ENCODE data around the gene MAST4.

The MAST4 gene

DNA sequence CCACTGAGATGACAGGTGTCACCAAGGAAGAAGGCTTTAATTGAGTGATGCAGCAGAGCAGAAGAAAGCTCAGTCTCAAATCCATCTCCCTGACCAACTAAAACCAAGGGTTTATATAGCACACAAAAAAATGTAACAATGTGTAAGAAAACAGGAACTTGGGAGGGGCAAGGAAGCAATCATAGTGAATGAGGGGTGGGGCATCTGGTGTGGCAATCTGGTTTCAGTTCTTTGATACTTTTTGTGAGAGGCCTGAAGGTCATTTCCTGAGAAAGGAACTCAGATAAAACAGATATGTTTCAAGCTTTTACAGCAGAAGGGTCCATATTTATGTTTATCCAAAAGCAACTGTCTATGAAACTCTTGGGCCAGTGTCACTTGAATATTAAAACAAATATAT, 580.7 kb downstream of the MAST4 start:
- no peak for DNase-seq

- no peak for DNase-seq
Measured at GRCh38 chr5:67178085-67178484, 581.9 kb downstream of the MAST4 start.

DNA sequence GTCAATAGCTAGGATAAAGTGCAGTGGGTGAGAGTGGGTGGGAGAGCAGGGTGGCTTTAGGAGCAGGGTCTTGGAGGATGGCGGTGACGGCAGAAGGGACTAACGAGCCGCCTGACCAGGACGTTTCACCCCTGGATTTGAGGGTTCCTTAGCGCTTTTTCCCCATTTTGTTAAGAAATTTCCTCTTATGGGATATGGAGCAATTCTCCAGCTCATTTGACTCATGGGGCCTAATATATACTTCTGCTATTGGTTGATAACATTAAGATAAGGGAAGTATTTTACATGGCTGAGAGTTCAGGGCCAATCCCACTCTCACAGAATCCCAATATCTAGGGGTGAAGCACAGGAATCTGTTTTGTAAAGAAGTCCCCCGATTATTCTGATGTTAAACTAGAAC, 582.8 kb downstream of the MAST4 start:
- no peak for DNase-seq

GRCh38 chr5:67179697-67180361, 583.6 kb downstream of the MAST4 start:
- DNase-seq = no peak

DNA sequence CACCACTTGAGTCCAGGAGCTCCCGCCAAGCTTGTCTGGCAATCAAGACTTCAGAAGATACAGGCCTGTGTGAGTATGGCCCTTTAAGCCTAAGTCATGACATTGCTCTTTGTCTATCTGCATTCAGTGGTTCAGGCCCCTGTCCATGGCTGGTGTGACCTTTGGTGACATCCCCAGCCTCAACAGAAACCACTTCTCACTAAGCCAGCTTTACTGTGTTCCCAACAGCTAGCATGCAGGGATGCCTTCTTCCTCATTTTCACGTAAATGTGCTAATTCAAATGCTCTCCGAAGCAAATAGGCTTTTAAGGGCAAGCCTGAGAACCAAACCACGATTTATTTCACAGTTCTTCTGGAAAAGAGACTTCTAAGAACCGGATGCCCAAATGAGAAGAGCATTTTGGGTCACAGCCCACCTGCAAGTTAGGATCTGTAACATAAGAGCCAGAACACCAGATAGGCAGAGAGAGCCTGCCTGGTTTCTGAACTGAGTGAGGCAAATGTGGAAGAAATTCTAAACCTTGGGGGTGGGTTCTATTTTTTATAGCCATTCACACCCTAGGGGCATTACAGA, 585.5 kb downstream of the MAST4 start:
- no peak for DNase-seq

- DNase-seq = peak; percentile 56
Measured at GRCh38 chr5:67182301-67182790, 586.2 kb downstream of the MAST4 start.

DNA sequence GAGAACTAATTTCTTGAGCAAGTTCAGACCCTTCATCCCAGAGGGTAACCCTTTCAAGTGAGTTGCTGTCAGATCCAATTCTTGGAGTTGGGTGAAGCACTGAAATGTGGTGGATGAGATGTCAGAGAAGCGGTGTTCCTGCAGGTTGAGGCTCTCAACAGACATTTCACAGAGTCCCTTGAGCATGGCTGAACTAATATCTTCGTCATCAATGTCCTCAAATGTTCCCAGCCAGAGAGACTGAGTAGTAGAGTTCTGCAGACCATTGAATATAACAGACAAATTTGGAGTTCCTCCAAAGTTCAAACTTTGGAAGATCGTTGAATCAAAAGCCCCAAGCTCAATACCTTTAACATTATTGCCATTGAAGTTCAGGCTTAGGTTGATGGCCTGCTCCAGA, 587.7 kb downstream of the MAST4 start:
- DNase-seq = no peak

DNA sequence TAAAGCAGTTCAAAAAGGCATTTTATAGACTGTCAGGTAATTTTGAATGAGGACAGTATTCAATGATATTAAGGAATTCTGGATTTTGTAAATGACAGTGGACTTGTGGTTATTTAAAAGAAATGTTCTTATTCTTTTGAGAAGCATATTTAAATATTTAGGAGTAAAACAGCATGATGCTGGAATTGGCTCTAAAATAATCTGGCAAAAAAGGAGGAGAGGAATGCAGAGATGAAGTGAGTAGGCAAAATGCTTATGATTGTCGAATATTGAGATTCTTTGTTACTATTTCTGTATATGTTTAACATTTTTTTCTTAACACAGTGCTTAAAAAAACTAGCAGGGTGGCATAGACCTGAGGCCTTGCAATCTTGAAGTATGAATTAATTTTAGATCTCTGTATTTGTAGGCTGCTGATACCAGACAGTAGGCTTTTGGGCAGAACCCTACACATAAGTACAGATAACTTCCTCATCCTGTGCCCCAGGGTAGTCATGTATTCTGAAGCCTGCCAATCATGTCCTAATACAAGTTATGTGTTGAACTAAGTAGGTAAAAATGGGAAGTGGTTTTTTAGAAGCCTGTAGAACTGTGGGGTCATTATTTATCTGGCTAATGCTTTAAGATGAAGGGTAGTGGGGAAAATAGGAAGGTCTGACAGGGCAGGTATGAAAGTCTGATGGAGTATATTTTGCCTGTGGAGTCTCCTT, 591.0 kb downstream of the MAST4 start:
- no peak for DNase-seq

- DNase-seq = no peak
Measured at GRCh38 chr5:67188274-67189078, 592.3 kb downstream of the MAST4 start.

DNA sequence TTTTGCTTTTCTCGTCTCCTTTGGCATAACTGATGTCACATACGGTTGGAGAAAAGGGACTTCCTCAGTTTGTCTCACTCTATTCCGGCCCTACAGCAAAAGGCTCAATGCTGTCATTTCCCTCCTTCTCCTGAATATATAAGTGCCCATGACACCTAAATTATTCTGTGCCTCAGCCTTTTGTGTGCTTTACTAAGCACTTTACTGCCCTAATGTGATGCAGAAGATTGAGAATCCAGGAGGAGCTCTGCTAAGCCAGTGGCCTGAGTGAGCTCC, 592.8 kb downstream of the MAST4 start:
- no peak for DNase-seq

DNA sequence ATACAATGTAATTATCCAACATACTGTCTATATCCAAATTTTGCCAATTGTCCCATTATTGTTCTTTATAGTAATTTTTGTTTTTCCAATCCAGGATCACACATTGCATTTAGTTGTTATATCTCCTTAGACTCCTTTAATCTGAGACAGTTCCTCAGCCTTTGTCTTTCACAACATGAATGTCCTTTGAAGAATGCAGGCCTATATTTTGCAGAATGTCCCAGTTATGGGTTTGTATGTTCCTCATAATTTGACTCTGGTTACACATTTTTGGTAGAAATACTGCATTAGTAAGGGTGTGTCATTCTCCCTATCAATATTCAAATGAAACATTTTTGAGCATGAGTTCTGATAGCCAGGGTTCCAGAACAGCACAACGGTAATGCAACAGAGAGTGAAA, 593.7 kb downstream of the MAST4 start:
- DNase-seq = no peak

- no peak for DNase-seq
Measured at GRCh38 chr5:67190410-67190809, 594.2 kb downstream of the MAST4 start.

DNA sequence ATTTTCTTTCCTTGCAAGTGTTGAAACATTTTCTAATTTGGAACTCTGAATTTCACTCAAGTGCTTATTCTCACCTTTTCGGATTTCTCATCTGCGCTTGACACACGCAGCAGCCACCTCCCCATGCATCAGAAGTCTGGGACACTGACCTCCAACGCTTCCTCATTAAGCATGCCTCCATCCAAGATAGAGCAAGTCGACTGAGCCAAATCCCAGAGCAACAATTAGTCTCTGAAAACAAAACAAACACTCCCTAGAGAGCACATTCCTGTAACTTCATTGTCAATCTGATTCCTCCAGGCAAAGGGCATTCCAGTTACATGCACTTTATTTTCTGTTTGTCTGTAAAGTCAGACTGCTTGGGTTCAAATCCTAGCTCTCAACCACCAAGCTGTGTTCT, 594.7 kb downstream of the MAST4 start:
- no peak for DNase-seq

DNA sequence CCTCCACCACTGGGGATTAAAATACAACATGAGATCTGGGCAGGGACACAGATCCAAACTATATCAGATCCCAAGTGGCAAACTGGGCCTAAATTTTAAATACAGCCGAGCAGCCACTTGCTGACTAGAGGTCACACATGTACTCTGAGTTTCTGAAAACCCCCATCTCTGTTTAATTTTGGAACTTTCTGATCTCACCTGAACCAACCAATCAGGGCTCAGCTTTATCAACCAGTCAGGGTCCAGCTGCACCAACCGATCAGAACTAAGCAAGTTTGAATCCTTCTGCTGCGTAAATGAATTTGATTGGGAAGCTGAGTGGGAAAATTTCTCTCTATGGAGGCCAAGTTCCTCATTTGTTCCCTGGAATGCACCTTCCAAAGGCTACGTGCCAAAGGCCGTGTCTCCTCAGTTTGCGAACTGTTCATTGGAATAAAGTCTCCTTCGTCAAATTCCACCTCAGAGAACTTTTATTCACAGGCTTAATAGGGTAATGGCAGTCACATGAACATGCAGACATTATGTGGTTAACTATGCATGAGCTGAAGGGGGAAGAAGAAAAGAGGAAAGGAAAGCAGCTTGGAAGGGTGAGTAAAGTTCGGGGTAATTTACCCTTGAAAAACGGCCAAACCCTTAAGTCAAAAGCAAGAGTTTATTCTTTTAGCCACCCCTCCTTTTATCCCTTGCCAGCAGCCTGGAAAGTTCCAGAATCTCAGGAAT, 596.7 kb downstream of the MAST4 start:
- DNase-seq = no peak

DNA sequence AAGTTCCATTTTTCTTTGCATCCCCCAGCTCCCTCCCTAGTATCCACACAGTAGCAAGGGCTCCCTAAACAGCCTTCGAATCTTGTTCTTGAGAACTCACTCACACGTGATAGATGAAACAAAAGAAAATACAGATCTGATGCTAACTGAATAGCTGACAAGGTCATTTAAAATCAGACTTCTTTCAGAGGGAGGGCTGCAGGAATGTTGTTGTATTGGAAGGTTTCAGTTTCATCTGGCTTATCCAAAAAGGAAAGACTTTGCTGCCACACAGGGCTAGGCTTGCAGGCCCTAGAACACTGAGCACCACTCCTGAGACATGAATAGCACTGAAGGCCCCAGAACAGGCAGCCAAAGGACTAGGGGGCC, 597.2 kb downstream of the MAST4 start:
- no peak for DNase-seq

DNA sequence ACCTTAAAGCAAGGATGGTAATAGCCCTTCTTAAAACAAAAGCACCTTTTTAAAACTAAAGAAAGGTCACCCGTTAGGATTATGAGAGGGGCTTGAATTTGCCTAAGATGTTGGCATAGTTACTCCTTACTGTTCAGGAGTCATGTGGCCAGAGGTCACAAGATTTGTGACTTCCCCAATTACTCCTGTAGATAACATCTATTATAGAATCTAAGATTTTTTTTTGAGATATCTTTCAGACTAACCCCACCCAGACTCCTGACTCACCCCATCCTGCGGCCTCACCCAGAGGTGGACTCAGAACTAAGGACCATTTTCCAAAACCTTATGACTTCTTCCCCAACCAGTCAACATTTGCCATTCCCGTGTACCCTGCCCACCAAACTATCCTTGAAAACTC, 598.0 kb downstream of the MAST4 start:
- no peak for DNase-seq

DNA sequence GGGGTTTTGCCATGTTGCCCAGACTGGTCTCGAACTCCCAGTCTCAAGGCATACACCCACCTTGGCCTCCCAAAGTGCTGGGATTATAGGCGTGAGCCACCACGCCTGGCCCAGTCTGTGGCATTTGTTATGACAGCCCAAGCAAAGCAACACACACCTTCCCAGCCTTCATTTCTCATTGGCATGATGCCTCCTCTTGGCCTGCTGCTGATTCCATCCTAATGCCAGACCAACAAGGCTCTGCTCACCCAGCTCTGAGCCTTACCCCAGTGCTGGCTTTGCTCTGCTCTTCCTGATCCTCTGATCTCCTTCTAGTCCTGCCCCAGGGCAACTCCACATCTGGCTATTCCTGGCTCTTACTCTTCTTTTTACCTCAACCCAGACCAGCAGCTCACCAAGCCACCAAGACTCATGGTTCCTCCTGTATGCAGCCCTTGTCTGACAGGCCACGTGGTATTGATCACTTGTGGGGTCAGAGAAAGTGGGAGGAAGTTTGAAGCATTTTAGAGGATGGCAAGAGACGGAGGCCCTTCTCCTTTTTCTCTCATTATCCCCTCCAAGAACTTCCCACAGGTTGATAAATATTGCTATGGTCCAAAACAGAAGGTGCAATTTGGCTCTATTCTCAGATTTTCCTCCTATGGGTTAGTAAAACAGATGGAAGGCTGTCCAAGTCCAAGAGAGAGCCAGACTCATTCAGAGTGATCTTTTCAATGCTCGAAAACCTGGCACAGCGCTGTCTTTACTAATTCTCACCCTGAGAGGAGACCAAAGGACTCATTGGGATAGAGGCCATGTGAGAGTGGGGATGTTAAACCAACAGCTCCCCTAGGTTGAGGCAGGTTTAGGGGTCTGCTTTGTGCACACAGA, 599.4 kb downstream of the MAST4 start:
- DNase-seq = no peak

- peak; percentile 39 for DNase-seq
Measured at GRCh38 chr5:67196537-67197059, 600.4 kb downstream of the MAST4 start, which contains the start of gene CD180. Gene CD180 (minus strand): TSS chr5:67196799. CDS start chr5:67196641, 158 bp downstream.

DNA sequence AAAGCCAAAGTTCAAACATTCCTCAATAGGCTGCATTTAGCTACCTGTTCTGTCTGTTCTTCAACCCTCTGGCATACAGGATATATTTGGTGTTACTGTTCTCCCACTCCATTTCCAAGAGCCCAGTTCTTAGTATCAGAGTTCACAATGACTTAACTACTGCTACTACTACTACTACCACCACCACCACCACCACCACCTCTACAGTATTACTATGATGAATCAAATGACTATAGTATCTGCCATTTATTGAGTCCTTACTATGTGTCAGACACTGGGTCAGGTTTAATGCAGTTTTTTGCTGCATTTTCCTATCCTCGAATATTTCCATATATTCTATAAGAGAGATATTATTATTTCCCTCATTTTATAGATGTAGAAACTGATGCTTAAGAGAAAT, 601.3 kb downstream of the MAST4 start:
- no peak for DNase-seq

- DNase-seq = no peak
Measured at GRCh38 chr5:67198917-67199316, 602.7 kb downstream of the MAST4 start.

DNA sequence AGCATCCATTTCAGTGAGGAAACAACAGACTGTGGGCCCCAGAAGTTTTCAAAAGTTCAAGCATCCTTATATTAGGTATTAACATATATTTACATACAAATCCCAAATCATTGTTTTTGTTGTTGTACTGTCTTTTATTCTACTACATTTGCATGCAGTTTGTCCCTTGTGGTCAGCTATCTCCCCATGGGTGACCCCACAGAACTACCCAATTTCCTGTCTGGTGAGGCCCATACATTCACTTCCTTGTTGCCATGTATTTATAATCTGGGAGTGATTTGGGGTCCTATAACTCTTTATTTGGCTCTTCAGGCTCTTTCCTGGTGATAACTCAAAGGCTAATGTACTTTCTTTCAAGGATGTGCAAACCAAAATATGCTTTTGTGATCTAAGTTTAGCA, 603.7 kb downstream of the MAST4 start:
- no peak for DNase-seq
